K562 (cell line): ENCODE measurements around the gene CIAO2B. TPM values are rescaled to one million over a fixed set of nuclear protein-coding genes. Genes with fewer than 3 reads are reported as not detected.

Experiments
- IRF1 ChIP-seq: sonication (generic); formaldehyde crosslinking; IDR thresholded peaks from 2 replicates; pipeline ENCODE4 v1.8.0; 2022; ENCODE audit warnings: missing genetic modification reagents, mild to moderate bottlenecking, borderline replicate concordance
- NR2C2 ChIP-seq, 2 experiments: fragments of 200-800 bp in 1 of 2; sonication (Bioruptor generic) in 1 of 2; sonication (generic) in 1 of 2; formaldehyde crosslinking in 1 of 2; IDR thresholded peaks; 2 replicates each; pipeline versions ENCODE4 v1.6.1 to v1.8.0; 2016 to 2022; ENCODE audit warnings: mild to moderate bottlenecking in 1 of 2, missing compliant biosample characterization in 1 of 2, missing genetic modification characterization in 1 of 2, missing genetic modification reagents in 1 of 2
- REST ChIP-seq, 2 experiments: fragments of 450-650 bp; formaldehyde crosslinking in 1 of 2; IDR thresholded peaks; 2 replicates each; pipeline versions ENCODE4 v1.4.0 to v1.6.1; 2014 to 2020; ENCODE audit warnings: mild to moderate bottlenecking in 2 of 2, borderline replicate concordance in 1 of 2, low read depth in 1 of 2
- SNAPC5 ChIP-seq: fragments of 250-450 bp; sonication (Bioruptor Pico); IDR thresholded peaks from 2 replicates; pipeline ENCODE4 v1.8.0; 2021; ENCODE audit warnings: moderate library complexity, mild to moderate bottlenecking, inconsistent platforms
- ZKSCAN3 ChIP-seq: fragments of 250-450 bp; sonication (Bioruptor Pico); IDR thresholded peaks from 2 replicates; pipeline ENCODE4 v1.4.0; 2020
- ZNF592 ChIP-seq: fragments of 450-650 bp; IDR thresholded peaks from 2 replicates; pipeline ENCODE4 v1.6.1; 2017; ENCODE audit warnings: antibody characterized with exemption, mild to moderate bottlenecking
- polyA plus RNA-seq, 8 experiments: library from polyadenylated mRNA; depleted of rRNA in 4 of 8; stranded (reverse) in 5 of 8; unstranded in 3 of 8; fragments of >200 nt; fragmentation: Nextera tagmentation in 2 of 8; fragmentation: Illumina TruSeq in 1 of 8; extraction: Ambion mirVana in 2 of 8; extraction: Trizol in 1 of 8; gene quantifications; 2 replicates each; pipeline versions ENCODE4 v1.2.1 to v1.2.3, GENCODE V29; 2011 to 2014; ENCODE audit warnings: inconsistent platforms in 1 of 8, missing spikeins in 1 of 8
- total RNA-seq, 7 experiments: library from RNA; depleted of rRNA in 6 of 7; stranded (reverse); fragments of >200 nt in 6 of 7; fragmentation: Illumina TruSeq in 2 of 7; extraction: Trizol in 2 of 7; gene quantifications; 2 replicates each; pipeline versions ENCODE4 v1.2.1 to v1.2.3, GENCODE V29; 2011 to 2021; ENCODE audit warnings: low replicate concordance in 1 of 7

The CIAO2B gene
- total and polyA plus RNA-seq, 9 of the 15 experiments (the other 6 are each of a cell fraction or from before 2014, with no cell fraction given) = 86.8 to 182 (median 113) TPM

- TF ChIP-seq ZNF592 = no peak
- TF ChIP-seq NR2C2 (CRISPR knock-in tag; IDR thresholded peaks at IDR 0.05) = no peak
- TF ChIP-seq NR2C2 (tag; IDR thresholded peaks at IDR 0.05) = no peak
- no peak for TF ChIP-seq IRF1 (CRISPR knock-in tag)
- TF ChIP-seq SNAPC5 = no peak
- TF ChIP-seq REST (IDR thresholded peaks at IDR 0.05; ENCODE audit: borderline replicate concordance) = no peak
- no peak for TF ChIP-seq REST (CRISPR knock-in tag; IDR thresholded peaks at IDR 0.05; ENCODE audit: low read depth)
- no peak for TF ChIP-seq ZKSCAN3 (CRISPR knock-in tag)
Measured at GRCh38 chr16:66903544-66904427, 30.4 kb downstream of the CIAO2B start (continued).
